ENCODE data around the gene ASIC3. TPM values are rescaled to one million over a fixed set of nuclear protein-coding genes. Genes with fewer than 3 reads are reported as not detected.

The ASIC3 gene
- polyA plus RNA-seq, 1 donor (not counting 4 experiments of a cell fraction or from before 2014, with no cell fraction given): 0.35 TPM

DNA sequence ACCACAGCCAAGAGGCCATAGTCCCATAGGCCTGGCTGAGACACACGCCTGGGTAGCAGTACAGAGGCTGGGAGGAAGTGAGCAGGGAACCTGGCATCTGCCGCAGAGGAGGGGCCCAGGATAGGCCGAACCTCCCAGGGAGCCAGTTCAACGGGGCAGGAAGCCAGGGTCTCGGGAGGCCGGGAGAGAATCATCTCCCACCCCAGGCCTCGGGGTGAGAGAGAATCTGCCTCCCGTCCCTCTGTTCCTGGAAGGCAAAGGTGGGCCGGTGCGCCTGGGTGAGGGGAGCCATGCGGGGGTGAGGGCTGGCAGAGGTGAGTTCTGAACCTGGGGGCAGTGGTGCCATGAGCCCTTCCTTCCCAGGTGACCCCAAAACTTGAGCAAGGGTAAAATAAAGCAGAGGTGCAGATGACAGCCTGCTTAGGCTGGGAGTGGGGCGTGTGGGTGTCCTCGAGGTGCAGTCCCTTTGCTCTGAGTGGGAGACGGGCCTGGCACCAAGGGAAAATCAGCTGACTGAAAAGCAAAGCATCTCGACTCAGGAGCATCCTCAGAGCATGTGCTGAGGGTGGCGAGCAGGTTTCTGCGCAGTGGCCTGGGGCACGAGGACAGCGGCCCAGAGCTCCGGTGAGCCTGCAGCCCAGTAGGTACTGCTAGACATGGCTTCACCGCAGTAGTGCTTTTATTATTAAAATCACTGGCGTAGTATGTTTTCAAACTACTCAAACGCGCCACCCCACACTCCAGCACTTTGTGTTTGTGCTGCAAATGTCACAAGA lies 53.5 kb downstream of the ASIC3 start:
- no peak overlapping the region for H3K27ac ChIP-seq (ENCODE audit: control insufficient read depth, insufficient read depth, low read length)
- no peaks in the 10 kb centered on the region for H3K9me1 ChIP-seq (ENCODE audit: control insufficient read depth, extremely low read depth, insufficient read depth, low read length)
- TF ChIP-seq, protein P1, sequence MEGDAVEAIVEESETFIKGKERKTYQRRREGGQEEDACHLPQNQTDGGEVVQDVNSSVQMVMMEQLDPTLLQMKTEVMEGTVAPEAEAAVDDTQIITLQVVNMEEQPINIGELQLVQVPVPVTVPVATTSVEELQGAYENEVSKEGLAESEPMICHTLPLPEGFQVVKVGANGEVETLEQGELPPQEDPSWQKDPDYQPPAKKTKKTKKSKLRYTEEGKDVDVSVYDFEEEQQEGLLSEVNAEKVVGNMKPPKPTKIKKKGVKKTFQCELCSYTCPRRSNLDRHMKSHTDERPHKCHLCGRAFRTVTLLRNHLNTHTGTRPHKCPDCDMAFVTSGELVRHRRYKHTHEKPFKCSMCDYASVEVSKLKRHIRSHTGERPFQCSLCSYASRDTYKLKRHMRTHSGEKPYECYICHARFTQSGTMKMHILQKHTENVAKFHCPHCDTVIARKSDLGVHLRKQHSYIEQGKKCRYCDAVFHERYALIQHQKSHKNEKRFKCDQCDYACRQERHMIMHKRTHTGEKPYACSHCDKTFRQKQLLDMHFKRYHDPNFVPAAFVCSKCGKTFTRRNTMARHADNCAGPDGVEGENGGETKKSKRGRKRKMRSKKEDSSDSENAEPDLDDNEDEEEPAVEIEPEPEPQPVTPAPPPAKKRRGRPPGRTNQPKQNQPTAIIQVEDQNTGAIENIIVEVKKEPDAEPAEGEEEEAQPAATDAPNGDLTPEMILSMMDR (optimal IDR thresholded peaks at IDR 0.05 in 1 of 3, IDR thresholded peaks at IDR 0.05 in 1 of 3, conservative IDR thresholded peaks at IDR 0.05 in 1 of 3; ENCODE audit: extremely low read depth in 1 of 3, insufficient read depth in 2 of 3, low read length in 3 of 3): no peak
- no peak for TF ChIP-seq EZH2 (IDR thresholded peaks at IDR 0.05; ENCODE audit: low read length)
- DNase-seq (ENCODE audit: low read depth, low spot score) (no peak), FAIRE-seq (no peak)
- H3K4me3 ChIP-seq (ENCODE audit: control insufficient read depth in 2 of 3, extremely low read depth in 1 of 3, insufficient read depth in 2 of 3, low read depth in 1 of 3, low read length in 3 of 3): no peak overlapping the region
- no peak overlapping the region for H3K9ac ChIP-seq (ENCODE audit: control insufficient read depth, extremely low read depth, insufficient read depth, low read length)
- no peak overlapping the region for H2AFZ ChIP-seq (ENCODE audit: control insufficient read depth, low read length)
- H3K4me1 ChIP-seq (ENCODE audit: control insufficient read depth, extremely low read depth, insufficient read depth, low read length): no peaks in the 10 kb centered on the region
- dilution Hi-C loops (cut with MboI; ENCODE audit: extremely low pct_ligation_motif_present, low sequenced_read_pairs): no loop called here
- H3K9me3 ChIP-seq (ENCODE audit: control insufficient read depth, low read depth, low read length): no peaks in the 10 kb centered on the region
- peaks cover 0 to 2% of the 10 kb centered on the region in 2 experiments for H3K36me3 ChIP-seq (ENCODE audit: control insufficient read depth in 2 of 2, extremely low read depth in 1 of 2, insufficient read depth in 2 of 2, low read length in 2 of 2)
- H3K27me3 ChIP-seq (ENCODE audit: control insufficient read depth, extremely low read depth, insufficient read depth, low read length): no peaks in the 10 kb centered on the region
- H3K79me2 ChIP-seq (ENCODE audit: control insufficient read depth, insufficient read depth, low read length): peaks cover 65% of the 10 kb centered on the region
- peaks cover 6% of the 10 kb centered on the region for H4K20me1 ChIP-seq (ENCODE audit: control insufficient read depth, extremely low read depth, insufficient read depth, low read length)
- H3K4me2 ChIP-seq (ENCODE audit: control insufficient read depth, extremely low read depth, insufficient read depth, low read depth, low read length): no peak overlapping the region

Other genes starting within 250 kb of the ASIC3 start
- not detected in 3 replicates for gene TMEM176B, start 248.2 kb upstream of the ASIC3 start, polyA plus RNA-seq
- gene TMEM176A, start 247.8 kb upstream of the ASIC3 start, polyA plus RNA-seq: not detected in 3 replicates
- not detected in 3 replicates for gene AOC1, start 196.0 kb upstream of the ASIC3 start, polyA plus RNA-seq
- gene KCNH2, start 70.2 kb upstream of the ASIC3 start, polyA plus RNA-seq: 0.03 TPM in 1 of 3 replicates, not detected in the others
- 0.77 to 1.2 TPM (median 0.95 TPM) in 3 replicates for gene NOS3, start 57.5 kb upstream of the ASIC3 start, polyA plus RNA-seq
- 0.12 to 0.21 TPM (median 0.19 TPM) in 3 replicates for gene ATG9B, start 24.0 kb upstream of the ASIC3 start, polyA plus RNA-seq
- 15.5 to 25.2 TPM (median 24.6 TPM) in 3 replicates for gene ABCB8, start 20.1 kb upstream of the ASIC3 start, polyA plus RNA-seq
- 19.3 to 26.3 TPM (median 22.8 TPM) in 3 replicates for gene CDK5, start 9.4 kb downstream of the ASIC3 start, polyA plus RNA-seq
- 33.8 to 49.5 TPM (median 45.7 TPM) in 3 replicates for gene SLC4A2, start 11.1 kb downstream of the ASIC3 start, polyA plus RNA-seq
- 27.2 to 39.3 TPM (median 31.4 TPM) in 3 replicates for gene FASTK, start 32.3 kb downstream of the ASIC3 start, polyA plus RNA-seq
- 12.2 to 22.3 TPM (median 14.6 TPM) in 3 replicates for gene TMUB1, start 35.0 kb downstream of the ASIC3 start, polyA plus RNA-seq
- 64.3 to 96.7 TPM (median 83.2 TPM) in 3 replicates for gene AGAP3, start 37.9 kb downstream of the ASIC3 start, polyA plus RNA-seq
- not detected in 3 replicates for gene GBX1, start 119.2 kb downstream of the ASIC3 start, polyA plus RNA-seq
- gene ASB10, start 138.7 kb downstream of the ASIC3 start, polyA plus RNA-seq: not detected in 3 replicates
- gene H2BK1, start 162.0 kb downstream of the ASIC3 start, polyA plus RNA-seq: not detected in 3 replicates
- gene ABCF2, start 178.7 kb downstream of the ASIC3 start, polyA plus RNA-seq: 33.3 to 68.6 TPM (median 43.6 TPM) in 3 replicates
- 16.2 to 33.0 TPM (median 26.0 TPM) in 3 replicates for gene CHPF2, start 184.0 kb downstream of the ASIC3 start, polyA plus RNA-seq
- 3.0 to 6.0 TPM (median 3.1 TPM) in 3 replicates for gene SMARCD3, start 200.2 kb downstream of the ASIC3 start, polyA plus RNA-seq